Measurements from ENCODE around the gene SLC39A11. TPM values are rescaled to one million over a fixed set of nuclear protein-coding genes. Genes with fewer than 3 reads are reported as not detected.

The SLC39A11 gene
- total RNA-seq, 1 experiment from 2014 or later: 56.1 TPM

DNA sequence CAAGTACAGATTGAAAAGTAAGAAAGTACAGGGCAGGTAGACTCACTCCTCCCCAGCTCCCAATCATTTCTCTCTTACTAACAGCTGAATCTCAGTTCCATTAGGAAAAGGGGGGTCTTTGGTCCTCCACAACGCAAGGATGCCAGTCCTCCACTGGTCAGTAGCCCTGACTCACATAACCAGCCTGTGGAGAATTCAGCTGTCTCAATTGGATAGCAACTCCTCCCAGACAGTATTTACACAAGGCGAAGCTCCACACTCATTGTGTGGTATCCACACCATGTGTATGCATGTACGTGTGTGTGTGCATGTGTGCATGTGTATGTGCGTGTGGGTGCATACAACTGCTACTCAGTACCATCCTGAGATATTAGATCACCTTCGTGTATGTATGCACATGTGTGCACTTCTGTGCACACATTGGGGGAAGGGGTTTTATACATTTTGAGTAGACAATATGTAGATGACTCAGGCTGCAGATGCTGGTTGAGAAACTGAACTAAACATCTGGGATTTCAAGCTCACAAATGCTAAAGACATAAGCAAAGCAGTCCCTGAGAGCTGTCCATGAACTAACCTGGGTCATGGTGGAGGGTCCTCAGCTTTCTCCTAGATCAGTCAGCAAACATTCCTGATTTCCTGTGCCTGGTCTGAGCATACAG lies 240.1 kb downstream of the SLC39A11 start:
- ChIA-PET POLR2A (no interaction called here), CTCF (interaction anchor here (0.6 kb wide), 1 partner anchor 295 kb away, joined by 5 read pairs; no protein-coding TSS in a partner anchor)
- no peak overlapping the region for H3K4me3 ChIP-seq (ENCODE audit: low read depth in 2 of 2, low read length in 2 of 2)
- H3K4me1 ChIP-seq (ENCODE audit: control insufficient read depth, insufficient read depth, low read length): no peaks in the 10 kb centered on the region
- H3K36me3 ChIP-seq (ENCODE audit: control insufficient read depth, insufficient read depth, low read length): no peaks in the 10 kb centered on the region
- H3K9me3 ChIP-seq (ENCODE audit: control insufficient read depth, insufficient read depth, low read depth, low read length): no peaks in the 10 kb centered on the region
- intact Hi-C loops (cut with micrococcal nuclease; ENCODE audit: unreplicated experiment): no loop called here
- in situ Hi-C loops (cut with HindIII; ENCODE audit: low pct_unique_long_range_greater_than_20kb, low sequenced_read_pairs): no loop called here
- no TSS peak for BruUV-seq (replicated peaks)
- ATAC-seq (no peak), DNase-seq (ENCODE audit: low read depth, low spot score) (no peak)
- H3K27ac ChIP-seq (ENCODE audit: low read length): no peak overlapping the region
- TF ChIP-seq, protein P1, sequence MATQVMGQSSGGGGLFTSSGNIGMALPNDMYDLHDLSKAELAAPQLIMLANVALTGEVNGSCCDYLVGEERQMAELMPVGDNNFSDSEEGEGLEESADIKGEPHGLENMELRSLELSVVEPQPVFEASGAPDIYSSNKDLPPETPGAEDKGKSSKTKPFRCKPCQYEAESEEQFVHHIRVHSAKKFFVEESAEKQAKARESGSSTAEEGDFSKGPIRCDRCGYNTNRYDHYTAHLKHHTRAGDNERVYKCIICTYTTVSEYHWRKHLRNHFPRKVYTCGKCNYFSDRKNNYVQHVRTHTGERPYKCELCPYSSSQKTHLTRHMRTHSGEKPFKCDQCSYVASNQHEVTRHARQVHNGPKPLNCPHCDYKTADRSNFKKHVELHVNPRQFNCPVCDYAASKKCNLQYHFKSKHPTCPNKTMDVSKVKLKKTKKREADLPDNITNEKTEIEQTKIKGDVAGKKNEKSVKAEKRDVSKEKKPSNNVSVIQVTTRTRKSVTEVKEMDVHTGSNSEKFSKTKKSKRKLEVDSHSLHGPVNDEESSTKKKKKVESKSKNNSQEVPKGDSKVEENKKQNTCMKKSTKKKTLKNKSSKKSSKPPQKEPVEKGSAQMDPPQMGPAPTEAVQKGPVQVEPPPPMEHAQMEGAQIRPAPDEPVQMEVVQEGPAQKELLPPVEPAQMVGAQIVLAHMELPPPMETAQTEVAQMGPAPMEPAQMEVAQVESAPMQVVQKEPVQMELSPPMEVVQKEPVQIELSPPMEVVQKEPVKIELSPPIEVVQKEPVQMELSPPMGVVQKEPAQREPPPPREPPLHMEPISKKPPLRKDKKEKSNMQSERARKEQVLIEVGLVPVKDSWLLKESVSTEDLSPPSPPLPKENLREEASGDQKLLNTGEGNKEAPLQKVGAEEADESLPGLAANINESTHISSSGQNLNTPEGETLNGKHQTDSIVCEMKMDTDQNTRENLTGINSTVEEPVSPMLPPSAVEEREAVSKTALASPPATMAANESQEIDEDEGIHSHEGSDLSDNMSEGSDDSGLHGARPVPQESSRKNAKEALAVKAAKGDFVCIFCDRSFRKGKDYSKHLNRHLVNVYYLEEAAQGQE (IDR thresholded peaks at IDR 0.05; ENCODE audit: insufficient read depth in 1 of 2, low read depth in 2 of 2, low read length in 1 of 2): no peak
- TF ChIP-seq POLR2AphosphoS5 (IDR thresholded peaks at IDR 0.05; ENCODE audit: low read depth, low read length) (no peak), SIN3A (IDR thresholded peaks at IDR 0.05; ENCODE audit: borderline replicate concordance, insufficient read depth, low read depth, low read length) (no peak), TCF7L2 (IDR thresholded peaks at IDR 0.05; ENCODE audit: low read depth, low read length) (no peak)
- TF ChIP-seq, protein P2, sequence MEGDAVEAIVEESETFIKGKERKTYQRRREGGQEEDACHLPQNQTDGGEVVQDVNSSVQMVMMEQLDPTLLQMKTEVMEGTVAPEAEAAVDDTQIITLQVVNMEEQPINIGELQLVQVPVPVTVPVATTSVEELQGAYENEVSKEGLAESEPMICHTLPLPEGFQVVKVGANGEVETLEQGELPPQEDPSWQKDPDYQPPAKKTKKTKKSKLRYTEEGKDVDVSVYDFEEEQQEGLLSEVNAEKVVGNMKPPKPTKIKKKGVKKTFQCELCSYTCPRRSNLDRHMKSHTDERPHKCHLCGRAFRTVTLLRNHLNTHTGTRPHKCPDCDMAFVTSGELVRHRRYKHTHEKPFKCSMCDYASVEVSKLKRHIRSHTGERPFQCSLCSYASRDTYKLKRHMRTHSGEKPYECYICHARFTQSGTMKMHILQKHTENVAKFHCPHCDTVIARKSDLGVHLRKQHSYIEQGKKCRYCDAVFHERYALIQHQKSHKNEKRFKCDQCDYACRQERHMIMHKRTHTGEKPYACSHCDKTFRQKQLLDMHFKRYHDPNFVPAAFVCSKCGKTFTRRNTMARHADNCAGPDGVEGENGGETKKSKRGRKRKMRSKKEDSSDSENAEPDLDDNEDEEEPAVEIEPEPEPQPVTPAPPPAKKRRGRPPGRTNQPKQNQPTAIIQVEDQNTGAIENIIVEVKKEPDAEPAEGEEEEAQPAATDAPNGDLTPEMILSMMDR (IDR thresholded peaks at IDR 0.05): no peak
- no peaks in the 10 kb centered on the region for H3K27me3 ChIP-seq (ENCODE audit: control insufficient read depth, insufficient read depth, low read length)

DNA sequence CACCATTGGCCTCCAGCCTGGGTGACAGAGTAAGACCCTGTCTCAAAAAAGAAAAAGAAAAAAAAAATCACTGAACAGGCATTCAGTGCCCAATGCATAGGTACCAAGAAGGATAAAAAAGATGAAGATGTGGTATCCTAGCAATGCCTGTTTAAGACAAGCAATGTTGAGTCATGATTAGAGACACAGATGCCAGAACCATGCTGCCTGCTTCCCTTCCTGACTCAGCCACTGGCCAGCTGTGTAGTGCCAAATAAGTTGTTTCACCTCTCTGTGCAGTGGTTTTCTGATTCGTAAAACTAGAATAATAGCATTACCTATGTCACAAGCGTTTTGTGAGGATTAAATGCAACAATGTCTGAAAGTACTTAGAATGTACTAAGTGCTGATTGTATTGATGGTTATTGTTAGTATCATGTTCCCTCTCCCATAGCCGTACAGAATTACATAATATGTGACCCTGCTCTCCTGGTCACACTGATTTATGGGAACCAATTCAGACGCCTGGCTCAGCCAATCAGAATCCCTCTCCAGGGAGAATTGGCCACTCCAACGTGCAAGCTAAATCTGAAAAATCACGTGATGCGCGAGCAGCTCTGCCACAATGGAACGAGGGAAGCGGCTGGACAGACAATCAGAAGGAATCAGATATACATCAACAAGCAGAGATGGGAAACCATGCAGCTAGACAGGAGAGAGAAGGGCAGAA lies 241.9 kb downstream of the SLC39A11 start:
- POLR2A ChIA-PET: no interaction called here
- CTCF ChIA-PET: no interaction called here
- intact Hi-C loops (cut with micrococcal nuclease; ENCODE audit: unreplicated experiment): no loop called here
- Histone ChIP-seq H3K4me3 (ENCODE audit: low read depth in 2 of 2, low read length in 2 of 2) (no peak overlapping the region), H3K36me3 (ENCODE audit: control insufficient read depth, insufficient read depth, low read length) (no peaks in the 10 kb centered on the region), H3K27ac (ENCODE audit: low read length) (no peak overlapping the region), H3K9me3 (ENCODE audit: control insufficient read depth, insufficient read depth, low read depth, low read length) (no peaks in the 10 kb centered on the region), H3K4me1 (ENCODE audit: control insufficient read depth, insufficient read depth, low read length) (no peaks in the 10 kb centered on the region), H3K27me3 (ENCODE audit: control insufficient read depth, insufficient read depth, low read length) (no peaks in the 10 kb centered on the region)
- TF ChIP-seq, protein P1 (IDR thresholded peaks at IDR 0.05; ENCODE audit: insufficient read depth in 1 of 2, low read depth in 2 of 2, low read length in 1 of 2): no peak
- TF ChIP-seq TCF7L2 (IDR thresholded peaks at IDR 0.05; ENCODE audit: low read depth, low read length) (no peak), POLR2AphosphoS5 (IDR thresholded peaks at IDR 0.05; ENCODE audit: low read depth, low read length) (no peak), SIN3A (IDR thresholded peaks at IDR 0.05; ENCODE audit: borderline replicate concordance, insufficient read depth, low read depth, low read length) (no peak)
- TF ChIP-seq, protein P2 (IDR thresholded peaks at IDR 0.05): no peak
- in situ Hi-C loops (cut with HindIII; ENCODE audit: low pct_unique_long_range_greater_than_20kb, low sequenced_read_pairs): no loop called here
- ATAC-seq (no peak), DNase-seq (ENCODE audit: low read depth, low spot score) (no peak)
- BruUV-seq (replicated peaks): no TSS peak

All from Panc1 (cell line).